H1 (cell line): ENCODE measurements around the gene EPHB3.

Source experiments
- CHD1 ChIP-seq: IDR thresholded peaks from 2 replicates; pipeline ENCODE4 v1.6.1; 2012; ENCODE audit warnings: low read depth, low read length, improper control_type of control experiment
- CTCF ChIP-seq, 3 experiments: IDR thresholded peaks; 1 replicate in 2 of 3; 2 replicates in 1 of 3; pipeline versions ENCODE4 v1.5.1 to v1.6.1; 2011; ENCODE audit warnings: low read length in 3 of 3, mild to moderate bottlenecking in 3 of 3, inconsistent platforms in 2 of 3, low read depth in 1 of 3, moderate library complexity in 1 of 3; ENCODE audit not compliant: insufficient read depth in 1 of 3; ENCODE audit errors: control extremely low read depth in 1 of 3
- EZH2 ChIP-seq: fragments of 200-600 bp; sonication (generic); IDR thresholded peaks from 2 replicates; pipeline ENCODE4 v1.7.1; 2012; ENCODE audit warnings: low read depth, mild to moderate bottlenecking, moderate library complexity, low read length, inconsistent platforms; ENCODE audit not compliant: severe bottlenecking
- JUN ChIP-seq: IDR thresholded peaks from 2 replicates; pipeline ENCODE4 v1.6.1; 2011; ENCODE audit warnings: low read depth, mild to moderate bottlenecking, improper control_type of control experiment, low read length
- SIN3A ChIP-seq, 2 experiments: IDR thresholded peaks in 1 of 2; conservative IDR thresholded peaks in 1 of 2; 2 replicates each; pipeline ENCODE4 v1.6.1; 2011 to 2012; ENCODE audit warnings: low read length in 2 of 2, improper control_type of control experiment in 1 of 2, low read depth in 1 of 2, mild to moderate bottlenecking in 1 of 2
- TAF1 ChIP-seq: IDR thresholded peaks from 2 replicates; pipeline ENCODE4 v1.6.1; 2011; ENCODE audit warnings: mild to moderate bottlenecking, low read depth, low read length

- TF ChIP-seq CTCF (IDR thresholded peaks at IDR 0.05; ENCODE audit: control extremely low read depth in 1 of 3, insufficient read depth in 1 of 3, low read depth in 1 of 3, low read length in 3 of 3) (no peak), TAF1 (no peak), CHD1 (no peak), JUN (no peak), EZH2 (no peak), SIN3A (conservative IDR thresholded peaks at IDR 0.05 in 1 of 2, IDR thresholded peaks at IDR 0.05 in 1 of 2; ENCODE audit: low read depth in 1 of 2, low read length in 2 of 2) (no peak)
Measured at GRCh38 chr3:184538666-184539431, 22.7 kb upstream of the EPHB3 start.
